G401.6 (cell line): ENCODE data around the gene NAV1.
"Not testable (repeated sequence)": the region's sequence is repeated elsewhere in the genome, so short reads cannot be mapped to it uniquely, and the experiment has no call there.

ENCODE experiments used
- FAIRE-seq: peaks from 2 replicates; lab custom pipeline; 2012; peaks lifted over from hg19 to GRCh38; lab: Jason Lieb, UNC

The NAV1 gene, protein sequence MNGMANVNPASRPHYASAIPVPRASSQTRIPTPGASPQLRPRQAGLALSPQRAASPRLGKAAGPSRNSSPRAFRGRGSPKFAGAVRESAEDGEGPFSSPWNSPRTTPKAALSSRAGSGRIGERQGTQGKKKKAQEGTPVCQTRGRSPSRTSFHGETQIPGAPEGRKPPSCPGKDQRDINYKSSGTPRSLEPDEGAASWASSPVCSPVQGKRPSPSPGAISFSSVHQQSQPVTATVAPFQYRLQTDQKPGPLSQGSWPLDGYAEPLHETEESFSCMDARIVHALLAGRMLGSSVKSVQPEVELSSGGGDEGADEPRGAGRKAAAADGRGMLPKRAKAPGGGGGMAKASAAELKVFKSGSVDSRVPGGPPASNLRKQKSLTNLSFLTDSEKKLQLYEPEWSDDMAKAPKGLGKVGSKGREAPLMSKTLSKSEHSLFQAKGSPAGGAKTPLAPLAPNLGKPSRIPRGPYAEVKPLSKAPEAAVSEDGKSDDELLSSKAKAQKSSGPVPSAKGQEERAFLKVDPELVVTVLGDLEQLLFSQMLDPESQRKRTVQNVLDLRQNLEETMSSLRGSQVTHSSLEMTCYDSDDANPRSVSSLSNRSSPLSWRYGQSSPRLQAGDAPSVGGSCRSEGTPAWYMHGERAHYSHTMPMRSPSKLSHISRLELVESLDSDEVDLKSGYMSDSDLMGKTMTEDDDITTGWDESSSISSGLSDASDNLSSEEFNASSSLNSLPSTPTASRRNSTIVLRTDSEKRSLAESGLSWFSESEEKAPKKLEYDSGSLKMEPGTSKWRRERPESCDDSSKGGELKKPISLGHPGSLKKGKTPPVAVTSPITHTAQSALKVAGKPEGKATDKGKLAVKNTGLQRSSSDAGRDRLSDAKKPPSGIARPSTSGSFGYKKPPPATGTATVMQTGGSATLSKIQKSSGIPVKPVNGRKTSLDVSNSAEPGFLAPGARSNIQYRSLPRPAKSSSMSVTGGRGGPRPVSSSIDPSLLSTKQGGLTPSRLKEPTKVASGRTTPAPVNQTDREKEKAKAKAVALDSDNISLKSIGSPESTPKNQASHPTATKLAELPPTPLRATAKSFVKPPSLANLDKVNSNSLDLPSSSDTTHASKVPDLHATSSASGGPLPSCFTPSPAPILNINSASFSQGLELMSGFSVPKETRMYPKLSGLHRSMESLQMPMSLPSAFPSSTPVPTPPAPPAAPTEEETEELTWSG (N-terminal part only)

DNA sequence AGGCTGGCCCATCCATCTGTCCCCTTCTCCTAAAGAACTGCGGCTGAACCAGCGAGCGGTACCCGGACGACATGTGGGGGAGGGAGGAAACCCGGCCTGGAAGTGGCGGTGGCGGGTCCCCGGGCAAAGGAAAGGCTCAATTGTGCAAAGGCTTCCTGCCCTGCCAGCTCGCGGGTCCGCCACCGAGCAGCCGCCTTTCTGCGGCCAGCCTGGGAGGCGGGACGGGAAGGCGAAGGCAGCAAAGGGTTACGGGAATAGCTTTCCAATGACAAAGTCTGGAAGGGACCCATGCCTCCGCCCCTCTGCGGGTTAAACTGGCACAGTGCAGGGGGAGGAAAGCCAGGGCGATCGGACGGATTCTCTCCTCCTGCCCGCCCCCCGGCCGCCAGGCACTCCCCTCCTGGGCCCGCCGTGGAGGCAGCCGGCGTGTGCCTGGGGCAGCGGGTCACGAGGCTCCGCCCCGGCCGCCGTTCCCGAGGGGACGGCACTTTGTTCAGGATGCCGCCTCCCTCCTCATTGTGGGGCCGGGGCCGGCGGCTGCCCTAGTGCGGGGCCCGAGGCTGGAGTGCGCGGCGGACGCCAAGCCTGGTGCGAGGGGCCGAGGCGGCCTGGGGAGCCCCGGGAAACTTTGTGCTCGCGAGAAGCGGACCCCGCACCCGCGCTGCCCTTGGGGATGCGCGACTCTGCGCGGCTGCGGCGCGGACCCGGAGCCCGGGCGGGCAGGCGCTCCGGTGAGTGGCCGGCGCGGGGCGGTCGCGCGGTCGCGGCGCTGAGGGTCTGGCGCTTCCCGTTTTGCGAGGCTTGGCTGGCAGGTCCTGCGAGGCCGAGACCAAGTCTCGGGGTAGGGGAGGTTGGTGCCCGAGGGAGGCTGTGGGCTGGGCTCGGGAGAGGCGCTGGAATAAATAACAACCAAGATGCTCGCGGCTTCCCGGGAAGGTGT is at the start of gene NAV1:
Gene NAV1, plus strand, starts transcription at position 516 of the 940 bp plus-strand sequence. CDS start 83,758 bp downstream, outside the sequence.
- FAIRE-seq = no peak

- no peak for FAIRE-seq
Observed at GRCh38 chr1:201489643-201490261, 49.2 kb upstream of the NAV1 start.

GRCh38 chr1:201490708-201491131 is 48.2 kb upstream of the NAV1 start:
- FAIRE-seq = no peak

GRCh38 chr1:201491896-201492511 is 46.9 kb upstream of the NAV1 start:
- no peak for FAIRE-seq

DNA sequence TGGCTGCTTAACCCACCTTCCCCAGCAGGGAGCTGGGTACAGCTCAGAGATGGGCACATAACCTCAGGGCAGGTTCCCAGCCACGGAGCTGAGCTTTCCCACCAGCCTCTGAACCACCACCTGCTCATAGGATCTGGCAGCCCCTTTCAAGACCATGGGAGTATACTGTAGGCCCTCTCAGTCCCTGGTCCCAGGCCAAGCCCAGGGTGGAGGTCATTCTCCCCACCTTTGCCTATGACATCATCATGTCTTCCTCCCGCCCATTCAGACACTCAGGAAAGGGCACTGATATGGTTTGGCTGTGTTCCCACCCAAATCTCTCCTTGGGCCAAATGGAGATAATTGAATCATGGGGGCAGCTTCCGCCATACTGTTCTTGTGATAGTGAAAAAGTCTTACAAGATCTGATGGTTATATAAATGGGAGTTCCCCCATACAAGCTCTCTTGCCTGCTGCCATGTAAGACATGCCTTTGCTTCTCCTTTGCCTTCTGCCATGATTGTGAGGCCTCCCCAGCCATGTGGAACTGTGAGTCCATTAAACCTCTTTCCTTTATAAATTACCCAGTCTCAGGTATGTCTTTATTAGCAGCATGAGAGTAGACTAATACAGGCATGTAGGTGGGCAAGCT is 45.8 kb upstream of the NAV1 start:
- FAIRE-seq = not testable (repeated sequence)

GRCh38 chr1:201493757-201494617 is 44.9 kb upstream of the NAV1 start:
- FAIRE-seq = no peak

- no peak for FAIRE-seq
Observed at GRCh38 chr1:201495551-201496295, 43.2 kb upstream of the NAV1 start.

DNA sequence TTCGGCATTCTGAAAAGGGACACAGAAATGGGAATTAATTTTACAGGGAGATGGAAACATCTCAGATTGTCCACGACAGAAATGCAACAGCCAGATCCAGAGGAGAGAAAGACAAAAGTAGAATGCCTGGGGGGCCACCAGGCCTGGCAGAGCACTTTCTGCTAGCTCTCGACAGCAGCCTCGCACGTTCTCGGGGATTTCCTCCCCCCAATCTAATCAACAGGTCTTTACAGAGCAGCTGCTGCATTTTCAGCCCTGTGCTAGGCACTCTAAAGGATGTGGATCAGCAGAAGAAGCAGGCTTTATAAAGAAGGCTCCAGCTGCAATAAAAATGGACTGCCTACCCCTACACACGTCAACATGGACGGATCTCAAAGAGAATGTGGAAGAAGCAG is 42.6 kb upstream of the NAV1 start:
- FAIRE-seq = no peak

DNA sequence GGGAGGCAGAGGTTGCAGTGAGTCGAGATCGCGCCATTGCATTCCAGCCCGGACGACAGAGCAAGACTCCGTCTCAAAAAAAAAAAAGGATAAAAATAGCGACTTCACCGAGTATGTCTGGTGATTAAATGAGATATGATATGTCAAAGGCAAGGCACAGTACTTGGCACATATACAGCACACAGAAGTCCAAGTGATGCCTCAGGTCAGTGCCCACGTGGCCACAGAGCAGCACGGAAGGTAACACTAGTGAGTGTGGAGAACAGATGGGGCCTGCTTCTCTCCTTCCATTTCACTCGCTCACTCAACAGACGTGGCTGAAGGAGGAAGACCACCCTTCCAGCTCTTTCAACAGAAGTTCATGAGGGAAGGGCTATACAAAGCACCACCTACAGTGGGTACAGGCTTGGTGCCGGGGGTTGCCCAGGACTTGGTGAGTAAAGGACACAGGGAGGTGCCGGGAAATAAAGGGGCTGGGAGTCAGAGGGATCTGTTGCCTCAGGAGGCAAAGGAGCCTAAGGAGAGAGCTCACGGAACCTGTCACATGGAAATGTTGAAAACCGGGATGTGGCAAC is 40.9 kb upstream of the NAV1 start:
- no peak for FAIRE-seq

DNA sequence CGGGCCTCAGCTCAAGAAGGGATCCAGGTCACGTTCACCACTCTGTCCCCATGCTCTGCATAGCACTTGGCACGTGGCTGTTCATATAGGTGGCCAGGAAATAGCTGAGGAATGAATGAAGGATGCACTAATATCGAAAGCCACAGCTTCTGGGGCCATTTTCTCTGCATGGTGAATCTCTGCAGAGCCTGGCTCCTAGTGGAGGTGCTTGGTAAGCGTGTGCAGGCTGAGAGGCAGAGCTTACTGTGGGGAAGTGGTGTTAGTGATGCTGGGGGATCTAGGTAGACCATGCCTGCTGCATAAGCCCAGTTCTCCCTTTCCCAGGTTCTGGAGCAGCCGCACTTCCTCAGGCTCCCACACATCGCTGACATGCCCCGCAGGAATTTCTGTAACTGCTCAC is 40.3 kb upstream of the NAV1 start:
- FAIRE-seq = no peak

GRCh38 chr1:201499191-201499590 is 39.7 kb upstream of the NAV1 start:
- no peak for FAIRE-seq

GRCh38 chr1:201499795-201500669 is 38.9 kb upstream of the NAV1 start:
- no peak for FAIRE-seq

DNA sequence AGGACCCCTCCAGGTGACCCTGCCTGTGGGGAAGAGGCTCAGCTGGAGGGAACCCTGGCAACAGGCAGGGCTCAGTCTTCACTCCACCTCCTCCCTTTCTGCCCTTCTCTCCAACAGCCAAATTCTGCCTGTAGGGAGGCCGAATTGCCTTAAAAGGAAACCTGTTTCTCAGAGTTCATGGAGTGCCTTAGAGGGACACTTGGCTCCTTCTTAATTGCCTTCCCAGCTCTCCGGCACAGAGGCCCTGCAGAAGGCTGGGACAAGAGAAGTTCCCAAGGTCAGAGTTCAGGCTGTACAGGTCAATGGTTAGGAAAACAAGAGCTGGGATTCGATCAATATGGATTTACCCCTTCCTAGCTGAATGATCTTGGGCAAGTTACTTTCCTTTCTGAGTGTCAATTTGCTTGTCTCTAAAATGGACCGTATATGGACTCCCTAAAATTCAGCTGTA is 38.2 kb upstream of the NAV1 start:
- no peak for FAIRE-seq

- FAIRE-seq = no peak
Observed at GRCh38 chr1:201501144-201501543, 37.8 kb upstream of the NAV1 start.

GRCh38 chr1:201501812-201502510 is 37.0 kb upstream of the NAV1 start:
- FAIRE-seq = no peak

DNA sequence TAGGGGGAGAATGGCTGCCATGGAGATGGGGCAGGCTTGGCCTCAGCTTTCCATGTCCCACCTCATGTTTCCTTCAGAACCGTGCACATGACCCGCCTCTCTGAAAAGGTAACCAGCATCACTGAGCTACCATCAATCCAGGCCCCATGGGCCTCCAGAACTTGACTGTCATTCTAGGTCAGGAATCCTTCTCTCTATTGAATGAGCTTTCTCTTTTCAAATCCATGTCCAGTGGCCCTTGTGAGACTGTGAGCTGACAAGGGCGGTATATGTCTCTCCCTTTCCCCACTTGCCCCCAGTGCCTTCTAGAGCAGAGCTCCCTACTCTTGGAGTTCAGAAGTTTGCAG is 36.4 kb upstream of the NAV1 start:
- FAIRE-seq = no peak
